NCI-H146 treated with DMSO at 0.1 percent for 48 hours (cell line): ENCODE data around the gene DNAJB11.

Source experiments
- DNase-seq: peaks from one replicate; lab custom pipeline; 2025; ENCODE audit not compliant: unreplicated experiment; lab: John Stamatoyannopoulos, UW

Gene DNAJB11

GRCh38 chr3:186594591-186595113 lies 24.1 kb downstream of the DNAJB11 start:
- no peak for DNase-seq

- no peak for DNase-seq
Measured at GRCh38 chr3:186596568-186597287, 26.2 kb downstream of the DNAJB11 start.

- DNase-seq: no peak
Measured at GRCh38 chr3:186598108-186598784, 27.7 kb downstream of the DNAJB11 start.

- DNase-seq: no peak
Measured at GRCh38 chr3:186598794-186599141, 28.2 kb downstream of the DNAJB11 start.

GRCh38 chr3:186599142-186599784 lies 28.7 kb downstream of the DNAJB11 start:
- no peak for DNase-seq

- DNase-seq: no peak
Measured at GRCh38 chr3:186599785-186600166, 29.3 kb downstream of the DNAJB11 start.

- DNase-seq: no peak
Measured at GRCh38 chr3:186600896-186601295, 30.4 kb downstream of the DNAJB11 start.

- no peak for DNase-seq
Measured at GRCh38 chr3:186603159-186603558, 32.6 kb downstream of the DNAJB11 start.

- no peak for DNase-seq
Measured at GRCh38 chr3:186605078-186605477, 34.6 kb downstream of the DNAJB11 start.

- DNase-seq: no peak
Measured at GRCh38 chr3:186605561-186606545, 35.3 kb downstream of the DNAJB11 start.

GRCh38 chr3:186608624-186609215 lies 38.2 kb downstream of the DNAJB11 start:
- no peak for DNase-seq

GRCh38 chr3:186609247-186609868 lies 38.8 kb downstream of the DNAJB11 start:
- DNase-seq: no peak

- no peak for DNase-seq
Measured at GRCh38 chr3:186612065-186612464, 41.5 kb downstream of the DNAJB11 start.

- DNase-seq: no peak
Measured at GRCh38 chr3:186612721-186613636, 42.5 kb downstream of the DNAJB11 start, which contains the start of gene AHSG. TSS of gene AHSG (plus strand) at chr3:186613060. CDS start at chr3:186613142, 82 bp downstream.

GRCh38 chr3:186613637-186614265 lies 43.2 kb downstream of the DNAJB11 start:
- peak; percentile 53 for DNase-seq

- peak; percentile 50 for DNase-seq
Measured at GRCh38 chr3:186614266-186614596, 43.7 kb downstream of the DNAJB11 start.

- peak; percentile 95 for DNase-seq
Measured at GRCh38 chr3:186614597-186615483, 44.3 kb downstream of the DNAJB11 start.

GRCh38 chr3:186616299-186616617 lies 45.7 kb downstream of the DNAJB11 start:
- no peak for DNase-seq
